ENCODE results near the gene SSX5.
"Not testable (repeated sequence)": the region's sequence is repeated elsewhere in the genome, so short reads cannot be mapped to it uniquely, and the experiment has no call there.

SSX5 gene, protein sequence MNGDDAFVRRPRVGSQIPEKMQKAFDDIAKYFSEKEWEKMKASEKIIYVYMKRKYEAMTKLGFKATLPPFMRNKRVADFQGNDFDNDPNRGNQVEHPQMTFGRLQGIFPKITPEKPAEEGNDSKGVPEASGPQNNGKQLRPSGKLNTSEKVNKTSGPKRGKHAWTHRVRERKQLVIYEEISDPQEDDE

DNA sequence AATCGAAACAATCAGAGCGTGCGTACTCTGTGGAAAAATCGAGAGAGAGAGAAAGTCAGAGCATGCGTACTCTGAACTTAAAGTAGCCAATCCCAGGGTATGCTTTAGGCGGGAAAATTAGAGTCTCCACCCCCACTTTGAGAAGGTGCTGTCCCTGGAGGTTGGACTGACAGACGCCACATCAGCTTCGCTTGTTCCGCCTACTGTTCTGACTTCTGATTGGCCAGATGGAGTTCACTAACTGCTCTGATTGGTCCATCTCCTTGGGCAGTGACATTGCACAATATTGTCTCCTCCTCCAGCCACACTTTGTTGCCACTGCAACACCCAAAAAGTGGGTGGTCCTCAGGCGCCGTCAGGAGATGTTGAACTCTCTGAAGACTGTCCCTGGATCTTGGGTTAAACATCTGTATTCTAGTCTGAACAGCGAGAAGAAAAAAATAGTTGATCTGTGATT is at the start of gene SSX5:
Gene SSX5 (minus strand): TSS at position 51 of the 457 bp plus-strand sequence. CDS start 1,437 bp downstream, outside the sequence.
- no peak for DNase-seq

DNA sequence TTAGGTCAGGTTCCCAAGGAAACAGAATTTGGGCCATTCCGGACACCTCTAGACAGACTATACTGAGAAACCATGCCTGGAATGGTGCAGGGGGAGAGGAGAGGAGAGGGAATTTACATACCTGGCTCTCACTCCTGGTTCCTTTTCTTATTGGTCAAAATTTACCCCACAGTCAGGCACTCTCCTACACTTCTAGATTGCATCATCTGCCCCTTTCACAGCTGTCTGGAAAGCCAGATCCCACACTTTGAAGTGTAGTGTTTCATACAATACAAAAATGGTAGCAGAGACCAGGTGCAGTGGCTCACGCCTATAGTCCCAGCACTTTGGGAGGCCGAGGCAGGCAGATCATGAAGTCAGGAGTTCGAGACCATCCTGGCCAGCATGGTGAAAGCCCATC is 27.6 kb upstream of the SSX5 start:
- not testable (repeated sequence) for DNase-seq

DNA sequence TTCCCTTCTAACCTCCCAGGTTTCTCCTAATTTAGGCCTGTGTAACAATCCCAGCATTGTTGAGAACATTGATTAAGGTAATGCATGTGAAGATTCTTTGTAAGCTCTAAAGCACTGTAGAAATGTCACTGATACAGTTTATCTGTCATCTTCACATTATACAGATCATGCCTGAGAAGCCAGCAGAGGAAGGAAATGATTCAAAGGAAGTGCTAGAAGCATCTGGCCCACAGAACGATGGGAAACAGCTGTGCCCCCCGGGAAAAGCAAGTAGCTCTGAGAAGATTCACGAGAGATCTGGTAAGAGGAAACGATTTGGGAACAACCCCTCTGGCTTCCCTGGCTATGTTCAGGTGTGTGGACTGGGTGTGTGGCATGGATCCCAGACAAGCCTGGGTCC is 17.7 kb upstream of the SSX5 start:
- not testable (repeated sequence) for DNase-seq

DNA sequence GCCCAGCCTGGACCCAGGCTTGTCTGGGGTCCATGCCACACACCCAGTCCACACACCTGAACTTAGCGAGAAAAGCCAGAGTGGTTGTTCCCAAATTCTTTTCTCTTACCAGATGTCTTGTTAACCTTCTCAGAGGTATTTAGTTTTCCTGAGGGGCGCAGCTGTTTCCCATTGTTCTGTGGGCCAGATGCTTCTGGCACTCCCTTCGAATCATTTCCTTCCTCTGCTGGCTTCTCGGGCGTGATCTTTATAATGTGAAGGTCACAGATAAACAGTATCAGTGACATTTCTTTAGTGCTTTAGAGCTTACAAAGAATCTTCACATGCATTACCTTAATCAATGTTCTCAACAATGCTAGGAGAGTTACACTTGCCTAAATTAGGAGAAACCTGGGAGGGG is 6.6 kb downstream of the SSX5 start:
- DNase-seq = not testable (repeated sequence)

DNA sequence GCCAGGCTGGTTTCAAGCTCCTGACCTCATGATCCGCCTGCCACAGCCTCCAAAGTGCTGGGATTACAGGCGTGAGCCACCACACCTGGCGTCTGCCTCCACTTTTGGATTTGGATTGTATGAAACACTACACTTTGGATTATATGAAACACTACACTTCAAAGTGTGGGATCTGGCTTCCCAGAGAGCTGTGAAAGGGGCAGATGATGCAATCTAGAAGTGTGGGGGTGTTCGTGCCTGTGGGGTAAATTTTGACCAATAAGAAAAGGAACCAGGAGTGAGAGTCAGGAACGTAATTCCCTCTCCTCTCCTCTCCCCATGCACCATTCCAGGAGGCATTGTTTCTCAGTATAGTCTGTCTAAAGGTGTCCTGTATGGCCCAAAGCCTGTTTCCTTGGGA is 14.7 kb downstream of the SSX5 start:
- DNase-seq = not testable (repeated sequence)

DNA sequence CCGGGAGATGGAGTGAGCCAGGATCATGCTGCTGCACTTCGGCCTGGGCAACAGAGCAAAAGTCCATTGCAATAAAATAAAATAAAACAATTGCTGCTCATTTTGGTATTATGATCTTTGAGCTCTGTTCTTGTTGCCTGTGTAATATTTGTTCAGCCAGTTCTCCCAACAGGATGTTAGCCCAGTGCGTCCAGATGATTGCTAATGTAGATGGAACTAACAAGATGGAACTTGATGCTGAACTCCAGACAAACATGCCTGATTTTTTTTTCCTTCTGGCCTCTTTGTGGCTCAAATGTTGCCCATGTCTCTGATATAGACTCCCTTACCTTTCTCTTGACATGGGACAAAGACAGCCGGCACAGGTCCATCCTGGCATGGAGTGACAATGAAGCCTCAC is 15.8 kb downstream of the SSX5 start:
- DNase-seq = no peak

DNA sequence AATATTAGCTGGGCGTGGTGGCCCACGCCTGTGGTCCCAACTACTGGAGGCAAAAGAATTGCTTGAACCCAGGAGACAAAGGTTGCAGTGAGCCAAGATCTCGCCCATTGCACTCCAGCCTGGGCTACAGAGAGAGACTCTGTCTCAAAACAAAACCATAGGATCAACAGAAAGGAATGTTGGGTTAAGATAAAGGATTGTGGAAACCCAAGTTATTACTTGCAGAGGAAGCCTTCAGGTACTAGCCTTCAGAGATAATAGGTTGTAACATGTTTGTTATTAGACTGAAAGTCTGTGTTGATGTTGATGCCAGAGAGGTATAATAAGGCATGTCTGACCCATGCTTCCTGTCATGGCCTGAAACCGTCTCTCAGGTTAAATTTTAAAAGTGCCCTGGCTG is 16.9 kb downstream of the SSX5 start:
- DNase-seq = no peak

DNA sequence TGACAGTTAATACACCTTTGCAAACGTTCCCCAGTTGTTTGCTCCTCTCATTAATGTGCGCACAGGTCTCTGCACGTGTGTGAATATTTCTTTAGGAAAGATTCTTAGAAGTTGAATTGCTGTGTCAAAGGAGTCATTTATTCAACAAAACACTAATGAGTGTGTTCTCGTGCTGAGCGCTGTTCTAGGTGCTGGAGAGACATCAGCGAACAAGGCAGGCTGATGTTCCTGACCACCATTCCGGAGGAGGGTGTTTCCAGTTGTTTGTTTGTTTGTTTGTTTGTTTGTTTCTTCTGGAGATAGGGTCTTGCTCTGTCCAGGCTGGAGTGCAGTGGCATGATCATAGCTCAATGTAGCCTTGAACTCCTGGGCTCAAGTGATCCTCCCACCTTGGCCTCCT is 30.3 kb downstream of the SSX5 start:
- DNase-seq = not testable (repeated sequence)

DNA sequence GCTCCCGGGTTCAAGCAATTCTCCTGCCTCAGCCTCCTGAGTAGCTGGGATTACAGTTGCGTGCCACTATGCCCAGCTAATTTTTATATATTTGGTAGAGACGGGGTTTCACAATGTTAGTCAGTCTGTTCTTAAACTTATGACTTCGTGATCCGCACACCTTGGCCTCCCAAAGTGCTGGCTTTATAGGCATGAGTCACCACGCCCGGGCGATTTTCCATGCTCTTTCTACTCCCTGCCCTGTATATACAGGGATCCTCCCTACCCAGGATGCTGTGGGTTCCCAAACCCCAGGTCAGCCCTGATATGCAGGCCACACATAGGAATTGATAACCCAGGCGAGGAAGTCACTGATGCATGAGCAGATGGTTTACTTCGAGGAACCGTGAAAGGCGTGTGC is 31.4 kb downstream of the SSX5 start:
- no peak for DNase-seq

DNA sequence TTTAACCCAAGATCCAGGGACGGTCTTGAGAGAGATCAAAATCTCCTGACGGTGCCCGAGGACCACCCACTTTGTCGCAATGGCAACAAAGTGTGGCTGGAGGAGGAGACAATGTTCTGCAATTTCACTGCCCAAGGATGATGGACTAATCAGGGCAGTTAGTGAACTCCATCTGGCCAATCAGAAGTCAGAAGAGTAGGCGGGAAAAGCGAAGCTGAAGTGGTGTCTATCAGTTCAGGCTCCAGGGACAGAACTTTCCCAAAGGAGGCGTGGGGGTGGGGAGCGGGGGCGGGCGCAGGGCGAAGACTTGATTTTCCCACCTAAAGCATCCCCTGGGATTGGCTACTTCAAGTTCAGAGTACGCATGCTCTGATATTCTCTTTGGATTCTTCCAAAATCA is 40.6 kb downstream of the SSX5 start:
- no peak for DNase-seq

DNA sequence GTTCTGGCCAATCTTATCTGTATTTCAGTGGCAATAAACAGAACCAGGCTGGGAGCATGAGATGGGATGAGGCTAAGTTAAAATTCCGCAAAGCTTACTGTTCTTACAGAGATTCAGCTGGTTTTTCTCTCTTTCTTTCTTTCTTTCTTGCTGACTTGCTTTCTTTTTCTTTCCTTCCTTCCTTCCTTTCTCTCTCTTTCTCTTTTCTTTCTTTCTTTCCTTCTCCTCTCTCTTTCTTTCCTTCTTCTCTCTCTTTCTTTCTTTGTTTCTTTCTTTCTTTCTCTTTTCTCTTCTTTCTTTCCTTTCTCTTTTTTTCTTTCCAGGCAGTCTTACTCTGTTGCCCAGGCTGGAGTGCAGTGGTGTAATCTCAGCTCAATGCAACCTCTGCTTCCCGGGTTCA is 41.8 kb downstream of the SSX5 start:
- DNase-seq = no peak

DNA sequence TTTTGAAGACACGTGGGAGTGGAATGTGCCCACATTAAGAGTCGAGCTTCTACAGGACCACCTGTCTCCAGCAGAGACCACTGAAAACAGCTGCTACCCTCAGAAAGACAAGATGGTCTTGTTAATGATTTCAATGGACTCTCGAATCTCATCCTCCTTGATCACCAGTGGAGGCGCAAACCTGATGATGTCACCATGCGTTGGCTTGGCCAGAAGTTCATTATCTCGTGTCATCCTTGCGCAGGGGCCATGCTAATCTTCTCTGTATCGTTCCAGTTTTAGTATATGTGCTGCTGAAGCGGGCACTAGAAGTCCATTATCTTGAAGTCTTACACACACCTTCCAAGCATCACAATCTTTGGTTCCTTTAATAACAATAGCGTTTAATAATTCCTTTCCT is 42.8 kb downstream of the SSX5 start:
- DNase-seq = no peak

DNA sequence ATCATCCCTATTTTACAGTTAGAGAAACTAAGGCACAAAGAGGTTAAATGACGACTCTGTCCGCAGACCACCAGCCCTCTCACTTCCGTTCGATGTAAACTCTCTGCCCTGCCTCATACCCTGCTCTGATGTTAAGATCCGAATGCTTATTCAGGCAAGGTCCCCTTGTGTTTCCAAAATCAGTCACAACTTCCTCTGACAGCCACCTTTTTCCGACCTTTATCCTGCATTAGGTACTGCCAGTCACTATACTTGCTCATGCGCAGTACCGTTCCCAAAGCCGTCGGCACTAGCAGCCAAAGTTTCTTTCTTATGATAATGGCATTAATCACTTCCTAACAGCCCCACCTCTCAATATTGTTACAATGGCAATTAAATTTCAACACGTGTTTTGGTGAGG is 53.9 kb downstream of the SSX5 start:
- DNase-seq = not testable (repeated sequence)

DNA sequence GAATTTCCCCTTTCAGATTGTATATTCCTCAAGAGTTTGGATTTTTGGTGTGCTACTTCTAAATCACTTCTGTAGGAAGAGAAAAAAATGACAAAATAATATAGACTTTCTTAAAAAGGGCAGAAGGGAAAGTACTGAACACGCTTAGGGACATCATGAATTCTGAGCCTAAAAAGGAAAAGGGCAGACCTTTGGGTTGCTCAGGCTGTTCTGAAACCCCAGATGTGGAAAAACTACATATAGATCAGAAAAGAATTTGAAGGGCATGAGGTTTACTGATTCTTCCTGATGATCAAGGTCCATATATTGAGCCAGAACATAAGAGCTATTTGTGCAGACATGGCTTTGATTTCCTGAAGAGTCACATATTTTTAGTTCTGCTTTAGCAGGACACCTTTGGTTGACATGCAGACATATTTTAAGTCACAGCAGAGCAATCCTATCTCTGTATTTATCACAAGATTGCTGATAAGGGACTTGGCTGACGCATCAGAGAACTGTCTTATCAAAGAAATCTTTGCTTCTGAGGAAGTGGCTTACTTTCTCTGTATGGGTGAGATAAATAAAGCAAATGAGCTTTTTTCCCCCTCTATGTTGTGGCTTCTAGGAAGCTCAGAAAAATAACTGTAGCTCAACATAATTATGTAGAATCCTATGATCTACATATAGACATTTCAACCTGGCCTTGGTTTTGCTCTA is 54.6 kb downstream of the SSX5 start:
- DNase-seq = not testable (repeated sequence)

DNA sequence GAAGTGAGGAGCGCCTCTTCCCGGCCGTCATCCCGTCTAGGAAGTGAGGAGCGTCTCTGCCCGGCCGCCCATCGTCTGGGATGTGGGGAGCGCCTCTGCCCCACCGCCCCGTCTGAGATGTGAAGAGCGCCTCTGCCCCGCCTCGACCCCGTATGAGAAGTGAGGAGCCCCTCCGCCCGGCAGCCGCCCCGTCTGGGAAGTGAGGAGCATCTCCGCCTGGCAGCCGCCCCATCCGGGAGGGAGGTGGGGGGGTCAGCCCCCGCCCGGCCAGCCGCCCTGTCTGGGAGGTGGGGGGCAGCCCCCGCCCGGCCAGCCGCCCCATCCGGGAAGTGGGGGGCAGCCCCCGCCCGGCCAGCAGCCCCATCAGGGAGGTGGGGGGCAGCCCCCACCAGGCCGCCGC is 57.5 kb downstream of the SSX5 start:
- DNase-seq = not testable (repeated sequence)
